ENCODE measurements around the gene CNR2. TPM values are rescaled to one million over a fixed set of nuclear protein-coding genes. Genes with fewer than 3 reads are reported as not detected.

Gene CNR2
- total and polyA plus RNA-seq, 2 of the 4 experiments (the other 2 are of a cell fraction) = not detected

DNA sequence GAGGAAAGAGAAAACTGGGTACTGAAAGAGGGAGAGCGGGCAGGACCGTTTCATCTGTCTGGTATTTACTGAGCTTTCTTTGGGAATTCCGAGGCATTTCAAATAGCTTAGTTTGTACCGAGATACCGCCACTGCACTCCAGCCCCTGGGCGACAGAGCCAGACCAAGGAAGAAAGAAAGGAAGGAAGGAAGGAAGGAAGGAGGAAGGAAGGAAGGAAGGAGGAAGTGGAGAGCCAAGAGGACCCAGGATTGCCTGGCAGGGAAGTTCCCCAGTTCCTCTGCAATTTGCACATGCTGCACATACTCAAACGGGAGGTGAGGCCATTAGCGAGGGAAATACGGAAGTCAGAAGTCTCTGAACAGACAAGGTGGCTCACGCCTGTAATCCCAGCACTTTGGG lies 44.1 kb downstream of the CNR2 start:
- Histone ChIP-seq H3K14ac (replicated peaks; ENCODE audit: low read depth, low read length) (no peak overlapping the region), H2AFZ (replicated peaks; ENCODE audit: low read length, poor library complexity) (peak overlapping the region; percentile 96), H3K4me3 (ENCODE audit: insufficient read depth, low read depth, low read length) (no peak overlapping the region), H3K56ac (ENCODE audit: extremely low read depth, insufficient read depth, low read length) (no peak overlapping the region), H3K36me3 (ENCODE audit: control insufficient read depth, insufficient read depth, low read length) (no peaks in the 10 kb centered on the region), H3K9me1 (ENCODE audit: insufficient read depth, low read length) (no peaks in the 10 kb centered on the region), H3K23ac (ENCODE audit: low read depth, low read length) (no peak overlapping the region), H4K91ac (ENCODE audit: insufficient read depth, low read depth, low read length) (no peak overlapping the region), H3K18ac (ENCODE audit: low read depth, low read length) (no peak overlapping the region), H2BK20ac (ENCODE audit: low read depth, low read length) (no peak overlapping the region), H3K4me1 (ENCODE audit: control insufficient read depth, insufficient read depth, low read length) (no peaks in the 10 kb centered on the region), H3K9me3 (ENCODE audit: control insufficient read depth, insufficient read depth, low read length) (no peaks in the 10 kb centered on the region; the same call in 1 of the 2 replicates), H3K9ac (ENCODE audit: low read depth, low read length) (no peak overlapping the region), H3K27me3 (ENCODE audit: control insufficient read depth, insufficient read depth, low read length) (peaks cover 30% of the 10 kb centered on the region), H2BK120ac (ENCODE audit: low read depth, low read length) (no peak overlapping the region), H3K4ac (ENCODE audit: low read depth, low read length) (no peak overlapping the region), H3K79me1 (ENCODE audit: low read depth in 1 of 2, low read length in 2 of 2) (no peaks in the 10 kb centered on the region), H2AK5ac (ENCODE audit: low read depth, low read length) (no peak overlapping the region), H4K8ac (ENCODE audit: low read depth in 2 of 2, low read length in 2 of 2) (no peak overlapping the region), H2BK15ac (ENCODE audit: low read depth, low read length) (no peak overlapping the region), H2BK5ac (ENCODE audit: low read depth, low read length, poor library complexity, severe bottlenecking) (no peak overlapping the region), H3K4me2 (ENCODE audit: low read depth, low read length) (no peak overlapping the region), H4K5ac (ENCODE audit: low read depth, low read length) (no peak overlapping the region), H3K27ac (ENCODE audit: insufficient read depth, low read length) (no peak overlapping the region), H2AK9ac (replicated peaks; ENCODE audit: low read depth, low read length, poor library complexity) (no peak overlapping the region), H4K20me1 (ENCODE audit: insufficient read depth, low read length) (no peaks in the 10 kb centered on the region)
- POLR2A ChIA-PET (ENCODE audit: unreplicated experiment) = no interaction called here
- TF ChIP-seq RCOR1 (IDR thresholded peaks at IDR 0.05; ENCODE audit: insufficient replicate concordance, low read length) = no peak
- TF ChIP-seq CEBPB (IDR thresholded peaks at IDR 0.05; ENCODE audit: low read depth, low read length) = no peak
- no peak for TF ChIP-seq MAZ (IDR thresholded peaks at IDR 0.05; ENCODE audit: borderline replicate concordance, low read depth, low read length)
- no peak for TF ChIP-seq FOS (IDR thresholded peaks at IDR 0.05; ENCODE audit: low read depth, low read length)
- TF ChIP-seq BHLHE40 (IDR thresholded peaks at IDR 0.05; ENCODE audit: low read depth, low read length) = no peak
- no peak for TF ChIP-seq CTCF (conservative IDR thresholded peaks at IDR 0.05; ENCODE audit: low read depth, low read length)
- TF ChIP-seq SMC3 (IDR thresholded peaks at IDR 0.05; ENCODE audit: low read depth, low read length) = no peak
- no peak for TF ChIP-seq USF2 (IDR thresholded peaks at IDR 0.05; ENCODE audit: low read depth, low read length)
- no peak for TF ChIP-seq POLR2A (IDR thresholded peaks at IDR 0.05; ENCODE audit: low read depth, low read length)
- no peak for TF ChIP-seq RAD21 (IDR thresholded peaks at IDR 0.05; ENCODE audit: low read length)
- TF ChIP-seq CHD1 (IDR thresholded peaks at IDR 0.05; ENCODE audit: low read depth, low read length) = no peak
- TF ChIP-seq MXI1 (IDR thresholded peaks at IDR 0.05; ENCODE audit: borderline replicate concordance, low read depth, low read length) = no peak
- no peak for TF ChIP-seq RFX5 (IDR thresholded peaks at IDR 0.05; ENCODE audit: low read depth, low read length)
- TF ChIP-seq MAFK (IDR thresholded peaks at IDR 0.05; ENCODE audit: low read depth, low read length) = no peak
- TF ChIP-seq NFE2L2 (IDR thresholded peaks at IDR 0.05; ENCODE audit: low read depth, low read length) = no peak
- TF ChIP-seq, protein P1, sequence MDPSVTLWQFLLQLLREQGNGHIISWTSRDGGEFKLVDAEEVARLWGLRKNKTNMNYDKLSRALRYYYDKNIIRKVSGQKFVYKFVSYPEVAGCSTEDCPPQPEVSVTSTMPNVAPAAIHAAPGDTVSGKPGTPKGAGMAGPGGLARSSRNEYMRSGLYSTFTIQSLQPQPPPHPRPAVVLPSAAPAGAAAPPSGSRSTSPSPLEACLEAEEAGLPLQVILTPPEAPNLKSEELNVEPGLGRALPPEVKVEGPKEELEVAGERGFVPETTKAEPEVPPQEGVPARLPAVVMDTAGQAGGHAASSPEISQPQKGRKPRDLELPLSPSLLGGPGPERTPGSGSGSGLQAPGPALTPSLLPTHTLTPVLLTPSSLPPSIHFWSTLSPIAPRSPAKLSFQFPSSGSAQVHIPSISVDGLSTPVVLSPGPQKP (IDR thresholded peaks at IDR 0.05; ENCODE audit: borderline replicate concordance, low read depth, low read length) = no peak
- intact Hi-C loops (cut with micrococcal nuclease) = no loop called here
- ATAC-seq (ENCODE audit: low read depth) (no peak), DNase-seq (no peak)
- CTCF ChIA-PET = interaction anchor here (1.1 kb wide), 1 partner anchor 14 kb away, joined by 4 read pairs; no protein-coding TSS in a partner anchor
- in situ Hi-C loops (cut with MboI; ENCODE audit: low sequenced_read_pairs) = no loop called here
- no TSS peak for BruUV-seq (replicated peaks)
- WGBS, 2 experiments (ENCODE audit: extremely low coverage in 2 of 2, insufficient read length in 1 of 2) = 67% methylated on average over 2 of the region's 10 CpGs; no CpG with 5 or more reads in 1 of the 2 experiments
- dilution Hi-C loops (cut with HindIII; ENCODE audit: low sequenced_read_pairs, unreplicated experiment) = no loop called here
